ENCODE measurements around the gene CLDN34.
A peak's percentile ranks its signal among the peaks of the same experiment; 100 is the strongest.

CLDN34 gene

GRCh38 chrX:10016519-10017132 is 49.5 kb downstream of the CLDN34 start:
- TF ChIP-seq CTCF (IDR thresholded peaks at IDR 0.05; ENCODE audit: control insufficient read depth, insufficient read depth, low read depth, low read length, missing control alignments) = no peak
- peak overlapping the region; percentile 62 for H3K4me3 ChIP-seq (ENCODE audit: control insufficient read depth, low read depth, low read length)
- DNase-seq (ENCODE audit: low read depth) = no peak

GRCh38 chrX:10017872-10018271 is 50.7 kb downstream of the CLDN34 start:
- DNase-seq (ENCODE audit: low read depth) = peak; percentile 64
- no peak for TF ChIP-seq CTCF (IDR thresholded peaks at IDR 0.05; ENCODE audit: control insufficient read depth, insufficient read depth, low read depth, low read length, missing control alignments)
- H3K4me3 ChIP-seq (ENCODE audit: control insufficient read depth, low read depth, low read length) = no peak overlapping the region
